ENCODE results near the gene MICALL1.

MICALL1 gene

GRCh38 chr22:37981282-37982011 is 75.3 kb downstream of the MICALL1 start:
- no peak for TF ChIP-seq CTCF (IDR thresholded peaks at IDR 0.05; ENCODE audit: borderline replicate concordance, extremely low read depth, low read length, poor library complexity, severe bottlenecking)
- no peak for TF ChIP-seq EZH2 (IDR thresholded peaks at IDR 0.05; ENCODE audit: borderline replicate concordance, low read depth, low read length, severe bottlenecking)

GRCh38 chr22:37982151-37982785 is 76.2 kb downstream of the MICALL1 start:
- Histone ChIP-seq H3K27me3 (ENCODE audit: insufficient read depth, low read length, poor library complexity) (no peaks in the 10 kb centered on the region), H3K4me1 (ENCODE audit: insufficient read depth, low read length) (no peaks in the 10 kb centered on the region), H3K27ac (ENCODE audit: low read length) (no peak overlapping the region), H3K36me3 (ENCODE audit: insufficient read depth, low read length) (no peaks in the 10 kb centered on the region), H4K20me1 (ENCODE audit: insufficient read depth, low read length) (peaks cover 9% of the 10 kb centered on the region; the same call in 1 of the 2 replicates), H3K4me2 (ENCODE audit: insufficient read depth, low read length) (no peak overlapping the region), H3K9ac (ENCODE audit: low read depth, low read length) (no peak overlapping the region), H3K4me3 (ENCODE audit: low read depth in 1 of 2, low read length in 2 of 2) (no peak overlapping the region), H3K9me3 (ENCODE audit: insufficient read depth, low read length, severe bottlenecking) (no peaks in the 10 kb centered on the region), H2AFZ (ENCODE audit: low read depth, low read length) (no peak overlapping the region), H3K79me2 (ENCODE audit: insufficient read depth, low read length) (no peaks in the 10 kb centered on the region)
- DNase-seq: no peak
- TF ChIP-seq CTCF (IDR thresholded peaks at IDR 0.05; ENCODE audit: borderline replicate concordance, extremely low read depth, low read length, poor library complexity, severe bottlenecking) (no peak), EZH2 (IDR thresholded peaks at IDR 0.05; ENCODE audit: borderline replicate concordance, low read depth, low read length, severe bottlenecking) (no peak)
- ATAC-seq (ENCODE audit: insufficient read depth, low read depth): no peak

More at GRCh38 chr22:37981282-37982011, 75.3 kb downstream of the MICALL1 start:
- H3K36me3 ChIP-seq (ENCODE audit: insufficient read depth, low read length): no peaks in the 10 kb centered on the region
- no peak for DNase-seq
- H3K4me1 ChIP-seq (ENCODE audit: insufficient read depth, low read length): no peaks in the 10 kb centered on the region
- H3K9me3 ChIP-seq (ENCODE audit: insufficient read depth, low read length, severe bottlenecking): no peaks in the 10 kb centered on the region
- no peak overlapping the region for H3K4me3 ChIP-seq (ENCODE audit: low read depth in 1 of 2, low read length in 2 of 2)
- no peaks in the 10 kb centered on the region for H3K27me3 ChIP-seq (ENCODE audit: insufficient read depth, low read length, poor library complexity)
- H2AFZ ChIP-seq (ENCODE audit: low read depth, low read length): no peak overlapping the region
- no peak overlapping the region for H3K4me2 ChIP-seq (ENCODE audit: insufficient read depth, low read length)
- ATAC-seq (ENCODE audit: insufficient read depth, low read depth): no peak
- no peak overlapping the region for H3K9ac ChIP-seq (ENCODE audit: low read depth, low read length)
- H3K79me2 ChIP-seq (ENCODE audit: insufficient read depth, low read length): no peaks in the 10 kb centered on the region
- no peak overlapping the region for H3K27ac ChIP-seq (ENCODE audit: low read length)
- peaks cover 9% of the 10 kb centered on the region; the same call in 1 of the 2 replicates for H4K20me1 ChIP-seq (ENCODE audit: insufficient read depth, low read length)

GRCh38 chr22:37982938-37983859 is 77.1 kb downstream of the MICALL1 start:
- no peaks in the 10 kb centered on the region for H3K4me1 ChIP-seq (ENCODE audit: insufficient read depth, low read length)

More at GRCh38 chr22:37982938-37983859, 77.1 kb downstream of the MICALL1 start:
- Histone ChIP-seq H3K27me3 (ENCODE audit: insufficient read depth, low read length, poor library complexity) (no peaks in the 10 kb centered on the region), H3K4me2 (ENCODE audit: insufficient read depth, low read length) (no peak overlapping the region), H2AFZ (ENCODE audit: low read depth, low read length) (no peak overlapping the region), H4K20me1 (ENCODE audit: insufficient read depth, low read length) (0 out of 2 replicates have a peak, but pooled peaks cover 4% of the 10 kb centered on the region), H3K9me3 (ENCODE audit: insufficient read depth, low read length, severe bottlenecking) (no peaks in the 10 kb centered on the region), H3K9ac (ENCODE audit: low read depth, low read length) (no peak overlapping the region), H3K79me2 (ENCODE audit: insufficient read depth, low read length) (no peaks in the 10 kb centered on the region), H3K36me3 (ENCODE audit: insufficient read depth, low read length) (no peaks in the 10 kb centered on the region), H3K27ac (ENCODE audit: low read length) (no peak overlapping the region), H3K4me3 (ENCODE audit: low read depth in 1 of 2, low read length in 2 of 2) (no peak overlapping the region)
- TF ChIP-seq CTCF (IDR thresholded peaks at IDR 0.05; ENCODE audit: borderline replicate concordance, extremely low read depth, low read length, poor library complexity, severe bottlenecking) (no peak), EZH2 (IDR thresholded peaks at IDR 0.05; ENCODE audit: borderline replicate concordance, low read depth, low read length, severe bottlenecking) (no peak)
- ATAC-seq (ENCODE audit: insufficient read depth, low read depth) (no peak), DNase-seq (no peak)
